HepG2 (cell line): ENCODE measurements around the gene ACSM5. TPM values are rescaled to one million over a fixed set of nuclear protein-coding genes. Genes with fewer than 3 reads are reported as not detected.

Experiments
- ATAC-seq: fragments of 200-7000 bp; cut with Tn5 transposase; 3 replicates; pipeline ENCODE4 v1.9.1; 2020; ENCODE audit warnings: mild to moderate bottlenecking, moderate library complexity
- BruUV-seq: library from RNA; stranded (reverse); fragments of 400-500 nt; replicated peaks from 2 replicates; lab custom pipeline; 2021; lab: Mats Ljungman, UMichigan
- CTCF ChIA-PET: fragments of 300-600 bp; formaldehyde crosslinking; extraction: SDS; loops from one replicate; lab custom pipeline; 2021; ENCODE audit warnings: low total read pairs, inconsistent platforms, low intra/inter-chr PET ratio; lab: Yijun Ruan, JAX
- POLR2A ChIA-PET: fragments of 350-600 bp; sonication (Branson Sonifier 250); formaldehyde crosslinking; loops from one replicate; lab custom pipeline; 2020; ENCODE audit warnings: antibody characterized with exemption, inconsistent platforms; lab: Yijun Ruan, JAX
- DNase-seq: peaks from one replicate; pipeline ENCODE4 v3.0.0-alpha.2; 2015; ENCODE audit warnings: low spot score
- FAIRE-seq: peaks from 3 replicates; lab custom pipeline; 2011; peaks lifted over from hg19 to GRCh38; lab: Jason Lieb, UNC
- H2AFZ ChIP-seq: one replicate; pipeline ENCODE4 v1.6.1; 2011; ENCODE audit warnings: low read length, inconsistent platforms
- H3K27ac ChIP-seq: fragments of 300-600 bp; 3 replicates; pipeline ENCODE4 v1.8.0; 2011; ENCODE audit warnings: mixed run types, mild to moderate bottlenecking, mixed read lengths, low read length, inconsistent platforms; ENCODE audit not compliant: insufficient read depth; ENCODE audit errors: extremely low read length
- H3K27me3 ChIP-seq, 2 experiments: fragments of 200-600 bp in 1 of 2; 2 replicates in 1 of 2; 3 replicates in 1 of 2; pipeline versions ENCODE4 v1.6.0 to v1.8.0; 2011; ENCODE audit warnings: low read length in 2 of 2, mild to moderate bottlenecking in 2 of 2, moderate library complexity in 2 of 2, inconsistent platforms in 1 of 2; ENCODE audit not compliant: insufficient read depth in 2 of 2, control insufficient read depth in 1 of 2
- H3K36me3 ChIP-seq, 2 experiments: fragments of 200-600 bp in 1 of 2; replicated peaks in 1 of 2; 2 replicates in 1 of 2; 3 replicates in 1 of 2; pipeline versions ENCODE4 v1.5.1 to v1.8.0; 2011; ENCODE audit warnings: low read length in 2 of 2, inconsistent platforms in 1 of 2; ENCODE audit not compliant: insufficient read depth in 2 of 2, control insufficient read depth in 1 of 2
- H3K4me1 ChIP-seq: 2 replicates; pipeline ENCODE4 v1.5.1; 2012; ENCODE audit warnings: low read length, inconsistent platforms; ENCODE audit not compliant: insufficient read depth
- H3K4me2 ChIP-seq: 2 replicates; pipeline ENCODE4 v1.6.0; 2011; ENCODE audit warnings: low read depth, low read length, inconsistent platforms
- H3K4me3 ChIP-seq, 3 experiments: fragments of 200-600 bp in 1 of 3; sonication (generic), shearing (Covaris generic) in 1 of 3; replicated peaks in 1 of 3; 2 replicates each; pipeline ENCODE4 v1.5.1; 2011 to 2016; ENCODE audit warnings: low read length in 3 of 3, inconsistent platforms in 2 of 3, low read depth in 2 of 3, mild to moderate bottlenecking in 2 of 3, control low read depth in 1 of 3, mixed read lengths in 1 of 3; ENCODE audit not compliant: insufficient read depth in 1 of 3
- H3K79me2 ChIP-seq: one replicate; pipeline ENCODE4 v1.6.1; 2011; ENCODE audit warnings: low read length, inconsistent platforms; ENCODE audit not compliant: insufficient read depth
- H3K9ac ChIP-seq: 2 replicates; pipeline ENCODE4 v1.6.0; 2011; ENCODE audit warnings: mild to moderate bottlenecking, low read depth, low read length, inconsistent platforms; ENCODE audit not compliant: insufficient read depth
- H3K9me3 ChIP-seq: 2 replicates; pipeline ENCODE4 v1.5.1; 2012; ENCODE audit warnings: mild to moderate bottlenecking, low read length
- H4K20me1 ChIP-seq: 2 replicates; pipeline ENCODE4 v1.6.0; 2011; ENCODE audit warnings: inconsistent platforms, mild to moderate bottlenecking, low read length, moderate library complexity; ENCODE audit not compliant: insufficient read depth
- CCDC6 ChIP-seq: sonication (generic); formaldehyde crosslinking; IDR thresholded peaks from 2 replicates; pipeline ENCODE4 v1.8.1; 2022; ENCODE audit warnings: mild to moderate bottlenecking, missing genetic modification reagents, moderate library complexity
- HMG20A ChIP-seq: IDR thresholded peaks from 2 replicates; pipeline ENCODE4 v1.6.1; 2016; ENCODE audit warnings: borderline replicate concordance
- IRX3 ChIP-seq: sonication (generic); formaldehyde crosslinking; IDR thresholded peaks from 2 replicates; pipeline ENCODE4 v1.8.1; 2023; ENCODE audit warnings: mild to moderate bottlenecking, low read depth, missing genetic modification reagents, borderline replicate concordance
- KDM1A ChIP-seq: IDR thresholded peaks from 2 replicates; pipeline ENCODE4 v1.6.1; 2016; ENCODE audit warnings: missing compliant biosample characterization
- MLLT10 ChIP-seq: sonication (generic); formaldehyde crosslinking; IDR thresholded peaks from 2 replicates; pipeline ENCODE4 v1.4.0; 2020; ENCODE audit warnings: missing genetic modification reagents
- NFE2 ChIP-seq: sonication (generic); formaldehyde crosslinking; IDR thresholded peaks from 2 replicates; pipeline ENCODE4 v1.4.0; 2020; ENCODE audit warnings: missing genetic modification reagents
- NR0B2 ChIP-seq: sonication (generic); formaldehyde crosslinking; IDR thresholded peaks from 2 replicates; pipeline ENCODE4 v1.4.0; 2020; ENCODE audit warnings: mild to moderate bottlenecking, missing genetic modification reagents
- PHF20 ChIP-seq: sonication (generic); formaldehyde crosslinking; IDR thresholded peaks from 2 replicates; pipeline ENCODE4 v1.5.0; 2020; ENCODE audit warnings: mild to moderate bottlenecking, missing genetic modification reagents
- SRF ChIP-seq: IDR thresholded peaks from 2 replicates; pipeline ENCODE4 v1.6.1; 2011; ENCODE audit warnings: mild to moderate bottlenecking, low read depth, low read length, moderate library complexity
- TAF1 ChIP-seq: sonication (generic); formaldehyde crosslinking; IDR thresholded peaks from 2 replicates; pipeline ENCODE4 v1.4.0; 2020; ENCODE audit warnings: missing genetic modification reagents
- TGIF2 ChIP-seq: IDR thresholded peaks from 2 replicates; pipeline ENCODE4 v1.6.1; 2016; ENCODE audit warnings: control low read depth, missing compliant biosample characterization
- TOPORS ChIP-seq: sonication (generic); formaldehyde crosslinking; IDR thresholded peaks from 2 replicates; pipeline ENCODE4 v1.8.0; 2023; ENCODE audit warnings: mild to moderate bottlenecking, missing genetic modification reagents
- ZFX ChIP-seq: sonication (generic); formaldehyde crosslinking; IDR thresholded peaks from 2 replicates; pipeline ENCODE4 v1.4.0; 2020; ENCODE audit warnings: mild to moderate bottlenecking, low read depth, missing genetic modification reagents, moderate library complexity
- ZMYM3 ChIP-seq: sonication (generic); formaldehyde crosslinking; IDR thresholded peaks from 2 replicates; pipeline ENCODE4 v1.5.1; 2020; ENCODE audit warnings: mild to moderate bottlenecking, missing genetic modification reagents
- ZNF260 ChIP-seq: sonication (generic); formaldehyde crosslinking; IDR thresholded peaks from 2 replicates; pipeline ENCODE4 v1.4.0; 2020; ENCODE audit warnings: missing genetic modification reagents, low read depth, mild to moderate bottlenecking, borderline replicate concordance
- ZNF34 ChIP-seq: sonication (generic); formaldehyde crosslinking; IDR thresholded peaks from 2 replicates; pipeline ENCODE4 v1.4.0; 2020; ENCODE audit warnings: mild to moderate bottlenecking, missing genetic modification reagents, borderline replicate concordance
- ZNF776 ChIP-seq: sonication (generic); formaldehyde crosslinking; IDR thresholded peaks from 2 replicates; pipeline ENCODE4 v1.4.0; 2020; ENCODE audit warnings: mild to moderate bottlenecking, missing genetic modification reagents
- WGBS: methylation state at CpG from one replicate; pipeline ENCODE4 v1.1.6; 2017; ENCODE audit warnings: low lambda C conversion rate; 5-methylcytosine and 5-hydroxymethylcytosine counted together
- in situ Hi-C: cut with HindIII; loops from 2 replicates; pipeline ENCODE4 v1.10.0; 2017; ENCODE audit warnings: low pct_unique_long_range_greater_than_20kb; ENCODE audit not compliant: extremely low pct_ligation_motif_present
- intact Hi-C: fragments of 100-400 bp; cut with micrococcal nuclease; formaldehyde crosslinking; loops from one replicate; pipeline ENCODE4 v1.10.0; 2022; ENCODE audit not compliant: unreplicated experiment
- polyA plus RNA-seq, 8 experiments: library from polyadenylated mRNA; depleted of rRNA in 3 of 8; stranded (reverse) in 7 of 8; unstranded in 1 of 8; fragments of >200 nt; fragmentation: Illumina TruSeq in 4 of 8; extraction: Trizol in 4 of 8; gene quantifications; 2 replicates each; pipeline versions ENCODE4 v1.2.1 to v1.2.3, GENCODE V29; 2011 to 2016; ENCODE audit warnings: low read depth in 4 of 8, missing spikeins in 1 of 8, mixed read lengths in 1 of 8; ENCODE audit not compliant: insufficient read depth in 1 of 8
- total RNA-seq, 5 experiments: library from RNA; depleted of rRNA; stranded (reverse); fragments of >200 nt; fragmentation: Illumina TruSeq; extraction: Trizol; gene quantifications; 2 replicates each; pipeline ENCODE4 v1.2.3, GENCODE V29; 2016; ENCODE audit warnings: low read depth in 1 of 5
- TF ChIP-seq, protein P1 (sequence below): sonication (generic); formaldehyde crosslinking; IDR thresholded peaks from 2 replicates; pipeline ENCODE4 v1.4.0; 2020; ENCODE audit warnings: missing genetic modification reagents

Gene ACSM5
- total and polyA plus RNA-seq, 2 of the 13 experiments (the other 11 are each of a cell fraction or from before 2014, with no cell fraction given) = 9.1 to 15.0 TPM

DNA sequence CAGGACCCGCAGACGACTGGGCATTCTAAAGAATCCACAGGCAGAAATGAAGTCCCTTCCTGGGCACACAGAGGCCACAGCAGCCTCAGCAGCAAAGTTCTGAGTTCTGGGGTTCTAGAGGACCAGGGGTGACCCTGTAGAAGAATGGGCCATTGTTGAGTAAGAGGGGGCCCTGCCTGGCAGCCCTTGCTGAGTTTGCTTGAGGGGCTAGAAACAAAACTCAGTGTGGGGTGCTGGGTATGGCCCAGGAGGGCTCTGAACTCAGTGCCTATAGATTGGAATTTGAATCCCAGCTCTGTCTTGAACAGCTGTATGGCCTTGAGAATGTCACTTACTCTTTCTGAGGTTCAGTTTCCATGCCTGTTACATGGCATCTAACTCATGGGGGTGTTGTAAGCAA lies 4.7 kb upstream of the ACSM5 start, which contains the start of gene PDILT:
TSS of gene PDILT (minus strand) at position 101 of the 400 bp plus-strand sequence. CDS start 5,437 bp downstream, outside the sequence.
- Histone ChIP-seq H4K20me1 (no peaks in the 10 kb centered on the region), H3K27me3 (0 out of 5 replicates have a peak, but pooled peaks cover 0 to 2% of the 10 kb centered on the region in 2 experiments), H3K9me3 (no peaks in the 10 kb centered on the region), H2AFZ (no peak within 1 kb of the TSS), H3K9ac (no peak within 1 kb of the TSS), H3K4me2 (no peak within 1 kb of the TSS), H3K4me1 (peaks cover 73% of the 10 kb centered on the region), H3K36me3 (no peaks in the 10 kb centered on the region), H3K4me3 (no peak within 1 kb of the TSS), H3K79me2 (no peaks in the 10 kb centered on the region), H3K27ac (no peak within 1 kb of the TSS)
- TF ChIP-seq PHF20 = 0 out of 2 replicates have a peak, but pooled peaks have one; percentile 19
- TF ChIP-seq NR0B2 = no peak
- TF ChIP-seq NFE2 (CRISPR knock-in tag) = no peak
- no peak for TF ChIP-seq IRX3 (CRISPR knock-in tag)
- TF ChIP-seq ZNF34 (CRISPR knock-in tag) = no peak
- no peak for TF ChIP-seq ZNF776 (CRISPR knock-in tag)
- no peak for TF ChIP-seq TAF1
- no peak for ATAC-seq
- BruUV-seq = no TSS peak
- intact Hi-C loops (loop anchor here (10.0 kb wide), 1 partner anchor 140 kb away; no protein-coding TSS in a partner anchor), in situ Hi-C loops (no loop called here)
- POLR2A ChIA-PET = no interaction called here
- no peak for DNase-seq
- CTCF ChIA-PET = no interaction called here
- FAIRE-seq = no peak
- 24% methylated on average over 2 of the region's 2 CpGs for WGBS

GRCh38 chr16:20410121-20410723 lies 888 bp downstream of the ACSM5 start:
- POLR2A ChIA-PET = interaction anchor here (0.9 to 1.6 kb wide), 5 partner anchors 9 to 24 kb away, joined by 3 to 8 read pairs (median 4); no protein-coding TSS in a partner anchor
- in situ Hi-C loops = no loop called here
- H3K27me3 ChIP-seq = no peaks in the 10 kb centered on the region
- CTCF ChIA-PET = no interaction called here
- no peaks in the 10 kb centered on the region for H3K79me2 ChIP-seq
- H3K4me2 ChIP-seq = peak overlapping the region; percentile 79
- DNase-seq = no peak
- 86% methylated on average over 6 of the region's 6 CpGs for WGBS
- H4K20me1 ChIP-seq = no peaks in the 10 kb centered on the region
- FAIRE-seq = no peak
- TSS peak; percentile 78 for BruUV-seq
- no peaks in the 10 kb centered on the region for H3K9me3 ChIP-seq
- intact Hi-C loops = no loop called here
- no peak overlapping the region for H2AFZ ChIP-seq
- H3K4me3 ChIP-seq = peak overlapping the region in 1 of 3 experiments; percentile 47; a peak in 1 of 6 replicates
- ATAC-seq = no peak
- peaks cover 47% of the 10 kb centered on the region for H3K4me1 ChIP-seq
- peak overlapping the region; percentile 79 for H3K27ac ChIP-seq
- no peaks in the 10 kb centered on the region for H3K36me3 ChIP-seq
- H3K9ac ChIP-seq = peak overlapping the region; percentile 61
- TF ChIP-seq CCDC6 = no peak
- 0 out of 2 replicates have a peak, but pooled peaks have one; percentile 50 for TF ChIP-seq TOPORS (CRISPR knock-in tag)
- no peak for TF ChIP-seq MLLT10 (CRISPR knock-in tag)
- peak; percentile 80 for TF ChIP-seq ZMYM3 (CRISPR knock-in tag)
- no peak; the same call in 1 of the 2 replicates for TF ChIP-seq ZFX
- no peak for TF ChIP-seq KDM1A
- TF ChIP-seq ZNF260 (CRISPR knock-in tag) = no peak
- no peak for TF ChIP-seq SRF
- no peak for TF ChIP-seq TGIF2
- no peak for TF ChIP-seq HMG20A
- TF ChIP-seq, protein P1, sequence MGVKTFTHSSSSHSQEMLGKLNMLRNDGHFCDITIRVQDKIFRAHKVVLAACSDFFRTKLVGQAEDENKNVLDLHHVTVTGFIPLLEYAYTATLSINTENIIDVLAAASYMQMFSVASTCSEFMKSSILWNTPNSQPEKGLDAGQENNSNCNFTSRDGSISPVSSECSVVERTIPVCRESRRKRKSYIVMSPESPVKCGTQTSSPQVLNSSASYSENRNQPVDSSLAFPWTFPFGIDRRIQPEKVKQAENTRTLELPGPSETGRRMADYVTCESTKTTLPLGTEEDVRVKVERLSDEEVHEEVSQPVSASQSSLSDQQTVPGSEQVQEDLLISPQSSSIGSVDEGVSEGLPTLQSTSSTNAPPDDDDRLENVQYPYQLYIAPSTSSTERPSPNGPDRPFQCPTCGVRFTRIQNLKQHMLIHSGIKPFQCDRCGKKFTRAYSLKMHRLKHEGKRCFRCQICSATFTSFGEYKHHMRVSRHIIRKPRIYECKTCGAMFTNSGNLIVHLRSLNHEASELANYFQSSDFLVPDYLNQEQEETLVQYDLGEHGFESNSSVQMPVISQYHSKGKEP (CRISPR knock-in tag) = no peak
